ENCODE measurements around the gene BST1.

Gene BST1

DNA sequence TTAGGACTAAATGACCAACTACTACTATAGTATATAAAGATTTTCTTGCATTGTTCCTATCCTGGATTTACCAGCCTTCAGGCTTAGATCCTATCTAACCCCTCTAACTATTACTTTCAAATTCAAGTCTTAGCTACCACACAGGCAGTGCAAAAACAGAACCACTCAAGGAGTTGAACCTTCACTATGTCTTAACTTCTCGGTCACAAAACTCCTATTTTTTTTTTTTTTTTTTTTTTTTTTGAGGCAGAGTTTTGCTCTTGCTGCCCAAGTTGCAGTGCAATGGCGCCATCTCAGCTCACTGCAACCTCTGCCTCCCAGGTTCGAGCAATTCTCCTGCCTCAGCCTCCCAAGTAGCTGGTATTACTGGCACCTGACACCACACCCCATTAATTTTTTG lies 27.5 kb upstream of the BST1 start:
- TF ChIP-seq, protein P1, sequence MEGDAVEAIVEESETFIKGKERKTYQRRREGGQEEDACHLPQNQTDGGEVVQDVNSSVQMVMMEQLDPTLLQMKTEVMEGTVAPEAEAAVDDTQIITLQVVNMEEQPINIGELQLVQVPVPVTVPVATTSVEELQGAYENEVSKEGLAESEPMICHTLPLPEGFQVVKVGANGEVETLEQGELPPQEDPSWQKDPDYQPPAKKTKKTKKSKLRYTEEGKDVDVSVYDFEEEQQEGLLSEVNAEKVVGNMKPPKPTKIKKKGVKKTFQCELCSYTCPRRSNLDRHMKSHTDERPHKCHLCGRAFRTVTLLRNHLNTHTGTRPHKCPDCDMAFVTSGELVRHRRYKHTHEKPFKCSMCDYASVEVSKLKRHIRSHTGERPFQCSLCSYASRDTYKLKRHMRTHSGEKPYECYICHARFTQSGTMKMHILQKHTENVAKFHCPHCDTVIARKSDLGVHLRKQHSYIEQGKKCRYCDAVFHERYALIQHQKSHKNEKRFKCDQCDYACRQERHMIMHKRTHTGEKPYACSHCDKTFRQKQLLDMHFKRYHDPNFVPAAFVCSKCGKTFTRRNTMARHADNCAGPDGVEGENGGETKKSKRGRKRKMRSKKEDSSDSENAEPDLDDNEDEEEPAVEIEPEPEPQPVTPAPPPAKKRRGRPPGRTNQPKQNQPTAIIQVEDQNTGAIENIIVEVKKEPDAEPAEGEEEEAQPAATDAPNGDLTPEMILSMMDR (IDR thresholded peaks at IDR 0.05; ENCODE audit: borderline replicate concordance, control extremely low read depth, extremely low read depth, insufficient read depth, missing control alignments) = no peak
- no peak for DNase-seq (ENCODE audit: low spot score)
- in situ Hi-C loops (cut with MboI; ENCODE audit: low sequenced_read_pairs, unreplicated experiment) = no loop called here

DNA sequence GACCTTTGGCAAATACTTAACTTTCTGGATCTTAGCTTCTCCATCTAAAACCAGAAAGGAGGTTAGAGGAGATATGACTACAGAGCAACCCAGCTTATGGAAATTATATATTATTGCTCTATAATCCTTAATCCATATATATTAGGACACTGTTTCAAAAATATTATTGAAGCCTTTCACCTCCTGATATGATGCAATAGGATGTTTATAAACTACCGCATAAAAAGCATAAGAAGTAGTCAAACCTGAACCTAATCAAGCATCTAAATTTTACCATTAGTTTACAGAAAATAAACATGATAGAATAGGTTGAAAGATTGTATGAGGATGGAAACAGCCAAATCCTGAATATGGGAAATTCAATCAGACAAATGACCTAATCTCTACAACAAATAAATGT lies 26.8 kb upstream of the BST1 start:
- TF ChIP-seq, protein P1 (IDR thresholded peaks at IDR 0.05; ENCODE audit: borderline replicate concordance, control extremely low read depth, extremely low read depth, insufficient read depth, missing control alignments) = no peak
- no peak for DNase-seq (ENCODE audit: low spot score)
- in situ Hi-C loops (cut with MboI; ENCODE audit: low sequenced_read_pairs, unreplicated experiment) = no loop called here

DNA sequence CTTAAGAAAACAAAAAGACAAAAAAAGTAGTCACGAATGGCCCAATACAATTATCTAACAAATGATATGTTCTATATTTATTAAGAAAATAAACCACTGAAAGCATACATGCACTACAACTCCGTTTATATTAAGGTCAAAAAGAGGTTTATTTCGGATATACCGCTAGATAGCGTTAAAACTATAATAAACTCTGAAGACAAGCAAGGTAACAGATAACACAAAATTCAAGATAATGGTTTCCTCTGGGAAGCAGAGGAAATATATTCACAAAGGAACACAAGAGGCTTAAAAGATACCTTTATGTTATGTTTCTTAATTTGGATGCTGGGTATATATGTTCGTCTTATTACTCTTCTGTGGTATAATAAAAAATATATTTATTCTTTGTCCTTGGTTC lies 26.0 kb upstream of the BST1 start:
- TF ChIP-seq, protein P1 (IDR thresholded peaks at IDR 0.05; ENCODE audit: borderline replicate concordance, control extremely low read depth, extremely low read depth, insufficient read depth, missing control alignments) = no peak
- no peak for DNase-seq (ENCODE audit: low spot score)
- in situ Hi-C loops (cut with MboI; ENCODE audit: low sequenced_read_pairs, unreplicated experiment) = no loop called here

DNA sequence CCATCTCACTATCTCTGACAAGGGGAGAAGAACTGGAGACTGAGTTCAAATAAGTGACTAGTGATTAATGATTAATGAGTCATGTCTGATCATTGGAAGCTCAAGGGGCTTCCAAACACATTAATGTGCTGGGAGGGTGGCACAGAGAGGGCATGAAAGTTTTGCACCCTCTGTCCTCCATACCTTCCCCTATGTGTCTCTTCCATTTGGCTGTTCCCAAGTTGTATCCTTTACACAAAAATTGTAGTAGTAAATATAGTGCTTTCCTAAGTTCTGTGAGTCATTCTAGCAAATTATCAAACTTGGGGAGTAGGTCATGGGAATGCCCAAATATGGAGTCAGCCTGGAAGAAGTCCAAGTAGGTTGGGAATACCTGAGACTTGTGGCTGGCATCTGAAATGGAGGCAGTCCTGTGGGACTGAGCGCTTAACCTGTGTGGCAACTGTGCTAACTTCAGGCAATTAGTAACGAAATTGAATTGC lies 25.3 kb upstream of the BST1 start:
- TF ChIP-seq, protein P1 (IDR thresholded peaks at IDR 0.05; ENCODE audit: borderline replicate concordance, control extremely low read depth, extremely low read depth, insufficient read depth, missing control alignments) = no peak
- in situ Hi-C loops (cut with MboI; ENCODE audit: low sequenced_read_pairs, unreplicated experiment) = no loop called here
- DNase-seq (ENCODE audit: low spot score) = no peak

DNA sequence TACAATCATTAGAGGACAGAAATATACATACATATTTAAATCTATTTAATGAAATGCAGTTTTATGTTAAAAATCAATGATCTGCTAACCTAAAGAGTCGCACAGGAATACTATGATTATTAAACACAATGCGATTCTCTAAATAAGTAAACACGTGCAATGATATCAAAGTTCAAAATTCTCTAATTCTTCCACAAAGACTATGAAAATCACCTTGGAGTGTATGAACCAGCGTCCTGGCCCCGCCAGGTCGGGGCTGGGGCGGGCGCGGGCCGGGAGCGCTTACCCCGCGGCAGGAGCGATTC lies 21.8 kb upstream of the BST1 start:
- in situ Hi-C loops (cut with MboI; ENCODE audit: low sequenced_read_pairs, unreplicated experiment) = no loop called here

DNA sequence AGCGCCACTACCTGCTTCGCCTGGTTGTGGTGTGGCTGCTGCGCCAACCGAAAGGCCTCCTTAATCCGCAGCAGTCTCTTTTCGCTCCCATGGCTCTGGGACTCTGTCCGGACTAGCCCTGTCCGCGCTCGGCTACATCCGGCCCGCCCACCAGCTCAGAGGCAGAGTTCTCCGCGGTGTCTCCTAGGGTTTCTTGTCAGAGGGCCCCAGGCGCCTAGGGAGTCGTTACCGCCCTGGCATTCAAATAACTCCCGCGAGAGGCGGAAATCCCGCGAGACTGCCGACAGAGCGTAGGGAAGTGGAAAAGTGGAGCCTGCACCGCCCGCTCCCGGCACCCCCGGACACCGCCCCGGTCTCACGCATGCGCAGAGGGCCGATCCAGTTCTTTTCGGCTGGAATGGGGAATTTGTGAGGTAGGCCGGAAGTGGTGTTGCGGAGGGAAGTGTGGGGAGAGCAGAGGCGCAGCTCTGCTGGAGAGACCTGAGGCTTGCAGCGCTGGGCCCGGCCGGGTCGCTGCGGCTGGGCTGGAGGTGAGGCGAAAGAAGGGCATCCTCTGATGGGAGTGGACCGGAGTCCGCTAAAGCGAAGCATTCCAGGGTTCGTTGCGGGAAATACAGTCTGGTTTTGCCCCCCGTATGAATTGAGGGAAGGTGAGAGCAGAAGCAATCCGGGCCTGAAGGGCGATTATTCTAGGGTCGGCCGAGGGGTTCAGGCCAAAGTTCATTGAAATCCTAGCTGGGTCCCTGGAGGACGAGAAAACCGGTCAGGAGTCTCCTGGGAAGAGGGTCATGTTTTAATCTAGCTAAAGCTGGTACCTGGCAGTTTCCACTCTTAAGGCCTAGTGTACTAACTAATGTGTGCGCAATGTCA lies 21.3 kb upstream of the BST1 start, which contains the start of gene FAM200B:
TSS of gene FAM200B (plus strand) at position 456 of the 870 bp plus-strand sequence. CDS start 5,151 bp downstream, outside the sequence.
- in situ Hi-C loops (cut with MboI; ENCODE audit: low sequenced_read_pairs, unreplicated experiment) = no loop called here
- TF ChIP-seq, protein P1 (IDR thresholded peaks at IDR 0.05; ENCODE audit: borderline replicate concordance, control extremely low read depth, extremely low read depth, insufficient read depth, missing control alignments) = no peak
- DNase-seq (ENCODE audit: low spot score) = peak; percentile 99

More for the DNA sequence above, 21.8 kb upstream of the BST1 start:
- no peak for DNase-seq (ENCODE audit: low spot score)
- TF ChIP-seq, protein P1 (IDR thresholded peaks at IDR 0.05; ENCODE audit: borderline replicate concordance, control extremely low read depth, extremely low read depth, insufficient read depth, missing control alignments) = no peak
